Measurements from ENCODE around the gene ENOPH1.
"Not testable (repeated sequence)": the region's sequence is repeated elsewhere in the genome, so short reads cannot be mapped to it uniquely, and the experiment has no call there.

Gene ENOPH1

DNA sequence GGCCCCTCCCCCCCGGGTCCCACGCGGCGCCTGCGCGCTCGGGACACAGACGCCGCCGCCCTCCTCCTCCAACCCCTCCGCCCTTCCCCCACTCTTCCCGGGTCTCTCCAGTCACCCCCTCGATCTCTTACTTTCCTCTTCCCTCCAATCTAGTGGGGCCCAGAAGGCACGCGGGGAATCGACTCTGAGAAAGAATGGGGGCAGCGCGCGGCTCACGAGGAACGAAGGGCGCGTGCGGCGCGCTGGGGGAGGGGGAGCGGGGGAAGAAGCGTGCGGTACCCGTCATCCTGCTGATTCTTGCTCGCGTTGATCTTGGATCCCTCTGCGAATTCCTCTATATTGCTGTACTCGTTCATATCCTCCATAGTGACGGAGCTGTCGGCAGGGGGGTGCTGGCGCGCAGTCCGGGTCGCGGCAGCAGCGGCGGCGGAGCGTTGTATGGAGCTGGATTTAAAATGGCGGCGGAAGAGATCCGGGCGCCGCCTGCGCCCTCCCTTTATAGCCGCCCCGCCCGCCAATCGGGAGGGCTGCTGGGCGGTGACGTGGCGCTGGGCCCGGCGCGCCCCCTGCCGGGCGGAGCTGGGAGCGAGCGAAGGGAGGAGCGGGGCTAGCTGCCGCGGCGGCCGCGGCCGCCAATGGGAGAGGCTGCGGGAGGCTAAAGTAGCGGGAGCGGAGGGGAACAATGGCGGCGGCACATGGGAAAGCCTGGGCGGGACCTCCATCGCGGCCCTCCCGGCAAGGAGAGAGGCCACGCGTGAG, 1.2 kb upstream of the ENOPH1 start:
- DNase-seq = peak; percentile 81

DNA sequence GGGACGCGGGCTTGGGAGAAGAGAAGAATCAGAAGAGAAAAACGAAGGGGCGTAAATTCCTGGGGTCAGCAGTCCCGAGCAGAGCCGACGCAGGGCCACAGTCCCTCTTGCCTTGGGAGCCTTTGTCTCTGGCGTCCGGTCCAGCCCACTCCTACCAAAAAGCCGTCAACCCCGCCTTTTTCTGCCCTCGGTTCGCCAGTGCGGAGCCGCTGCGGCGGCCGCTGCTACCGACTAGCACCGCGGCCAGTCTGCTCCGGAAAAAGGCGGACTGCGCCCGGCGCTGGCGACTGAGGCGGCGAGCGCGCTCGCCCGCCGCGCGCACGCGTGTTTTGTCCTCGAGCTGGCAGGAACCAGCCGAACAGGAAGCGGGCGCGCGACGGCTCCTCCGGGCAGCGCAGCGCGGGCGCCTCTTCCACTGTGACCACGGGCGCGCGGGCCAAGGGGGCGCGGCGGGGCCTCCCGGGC, 630 bp upstream of the ENOPH1 start:
- peak; percentile 48 for DNase-seq

DNA sequence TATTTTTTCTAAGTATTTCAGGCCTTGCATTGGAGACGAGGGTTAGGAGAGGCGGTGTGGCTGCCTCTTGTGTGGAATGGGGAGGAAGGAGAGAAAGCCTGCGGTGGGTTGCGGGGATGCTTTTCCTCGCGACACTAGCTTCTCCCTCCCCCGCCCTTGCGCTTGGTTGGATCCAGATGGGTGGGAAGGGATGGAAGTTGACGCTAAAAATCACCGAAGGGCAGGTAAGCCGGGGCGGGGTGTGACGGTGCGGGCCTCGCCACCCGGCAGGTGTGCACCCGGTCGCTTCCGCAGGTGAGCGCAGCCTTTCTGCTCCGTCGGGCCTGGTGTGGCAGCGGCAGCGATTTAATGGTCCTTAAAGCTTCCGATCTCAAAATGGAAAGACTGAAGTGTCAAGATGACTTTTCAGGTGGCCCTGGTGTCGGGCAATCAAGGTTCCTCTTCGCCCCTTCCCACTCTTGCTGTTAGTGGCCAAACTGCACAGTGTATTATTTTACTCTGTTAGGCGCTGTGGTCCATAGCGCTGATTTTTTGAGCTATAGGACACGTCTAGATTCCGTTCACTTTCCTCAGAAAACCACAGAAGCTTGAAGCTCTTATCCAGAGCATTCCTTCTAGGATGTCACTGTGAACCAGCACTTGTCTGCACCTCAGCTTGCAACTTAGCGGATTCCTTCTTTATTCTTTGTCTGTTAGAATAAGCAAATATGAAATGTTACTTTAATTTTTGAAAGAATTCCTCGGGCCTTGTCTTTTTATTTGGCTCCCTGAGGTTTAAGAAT, 765 bp downstream of the ENOPH1 start:
- no peak for DNase-seq

DNA sequence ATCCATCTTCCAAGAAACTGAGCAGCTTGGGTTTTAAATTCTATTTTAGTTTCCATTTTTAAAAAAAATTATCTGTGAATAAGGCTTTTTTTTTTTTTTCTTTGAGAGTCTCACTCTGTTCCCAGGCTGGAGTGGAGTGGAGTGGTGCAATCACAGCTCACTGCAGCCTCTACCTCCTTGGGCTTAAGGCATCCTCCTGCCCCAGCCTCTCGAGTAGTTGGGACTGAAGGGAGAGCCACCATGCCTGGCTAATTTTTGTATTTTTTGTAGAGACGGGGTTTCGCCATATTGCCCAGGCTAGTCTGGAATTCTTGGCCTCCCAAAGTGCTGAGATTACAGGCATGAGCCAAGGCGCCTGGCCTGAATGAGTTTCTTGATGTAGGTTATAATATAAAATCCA, 1.4 kb downstream of the ENOPH1 start:
- no peak for DNase-seq

- no peak for DNase-seq
These were observed 2.2 kb downstream of the ENOPH1 start for GRCh38 chr4:82432596-82432995.

DNA sequence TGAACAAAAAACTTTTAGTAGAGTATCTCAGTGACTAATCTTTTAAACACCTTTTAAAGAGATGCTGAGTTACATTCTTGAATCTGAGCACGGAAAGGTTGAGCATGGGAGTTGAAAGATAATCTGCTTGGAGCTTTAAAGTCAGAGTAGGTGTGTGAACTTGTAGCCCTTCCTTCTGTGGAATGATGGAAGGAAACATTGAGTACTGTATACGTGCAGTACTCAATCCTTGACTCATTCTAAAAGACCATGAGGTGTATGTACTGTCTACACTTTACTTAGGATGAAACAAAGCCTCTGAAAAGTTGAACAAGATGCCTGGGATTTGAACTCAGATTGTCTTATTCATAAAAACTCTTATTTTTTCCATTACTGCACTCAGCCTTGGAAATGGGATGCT, 3.4 kb downstream of the ENOPH1 start:
- no peak for DNase-seq

GRCh38 chr4:82434949-82435348, 4.6 kb downstream of the ENOPH1 start:
- DNase-seq = no peak

DNA sequence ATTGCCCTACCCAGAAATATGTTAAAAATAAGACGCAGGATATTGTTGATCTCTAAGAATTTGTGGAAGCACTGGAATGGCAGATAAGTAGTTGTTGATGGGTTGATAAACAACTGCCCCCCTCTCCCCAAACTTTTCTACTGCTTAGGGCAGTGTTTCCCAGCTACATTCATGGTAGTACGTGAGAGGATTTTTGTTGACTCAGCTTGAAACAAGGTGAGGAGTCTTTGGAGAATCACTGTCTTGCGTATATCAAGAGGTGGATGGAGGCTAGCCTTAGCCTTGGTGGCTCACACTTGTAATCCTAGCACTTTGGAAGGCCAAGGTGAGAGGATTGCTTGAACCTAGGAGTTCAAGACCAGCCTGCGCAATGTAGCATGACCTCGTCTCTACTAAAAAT, 5.7 kb downstream of the ENOPH1 start:
- no peak for DNase-seq

GRCh38 chr4:82436780-82437179, 6.4 kb downstream of the ENOPH1 start:
- DNase-seq = no peak

- DNase-seq = no peak
These were observed 7.1 kb downstream of the ENOPH1 start for GRCh38 chr4:82437285-82438005.

DNA sequence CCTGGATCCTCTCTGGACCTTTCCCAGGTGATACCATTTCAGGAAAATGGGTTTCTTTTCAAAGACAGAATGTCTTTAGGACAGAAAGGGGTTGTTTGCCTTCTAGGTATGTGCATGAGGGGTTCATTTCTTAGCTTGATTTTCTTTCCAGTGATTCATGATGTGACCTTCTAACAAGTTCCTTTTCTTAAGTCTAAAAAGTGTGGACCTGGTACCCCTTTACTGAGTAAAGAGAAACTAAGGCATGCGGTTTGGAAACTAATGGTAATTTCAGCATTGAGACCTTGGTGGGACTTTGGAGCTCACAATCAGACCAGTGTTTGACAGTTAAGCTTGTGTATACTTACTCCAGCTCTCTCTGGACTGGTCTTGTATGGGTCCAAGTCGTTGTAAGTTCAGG, 8.7 kb downstream of the ENOPH1 start:
- no peak for DNase-seq

DNA sequence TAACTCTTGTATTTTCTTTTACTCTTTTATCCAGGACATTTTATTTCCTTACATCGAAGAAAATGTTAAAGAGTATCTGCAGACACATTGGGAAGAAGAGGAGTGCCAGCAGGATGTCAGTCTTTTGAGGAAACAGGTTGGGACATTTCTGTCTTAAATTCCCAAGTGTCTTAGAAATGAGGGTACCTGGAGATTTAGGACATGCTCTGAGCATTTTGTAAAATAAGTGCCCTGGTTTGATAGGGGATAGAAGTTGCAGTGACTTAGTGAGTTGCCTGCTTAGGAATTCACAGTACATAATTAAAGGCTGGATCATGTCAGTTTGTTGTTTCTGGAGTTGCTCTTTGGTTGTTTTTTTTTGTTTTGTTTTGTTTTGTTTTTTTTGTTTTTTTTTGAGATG, 17.5 kb downstream of the ENOPH1 start:
- no peak for DNase-seq

DNA sequence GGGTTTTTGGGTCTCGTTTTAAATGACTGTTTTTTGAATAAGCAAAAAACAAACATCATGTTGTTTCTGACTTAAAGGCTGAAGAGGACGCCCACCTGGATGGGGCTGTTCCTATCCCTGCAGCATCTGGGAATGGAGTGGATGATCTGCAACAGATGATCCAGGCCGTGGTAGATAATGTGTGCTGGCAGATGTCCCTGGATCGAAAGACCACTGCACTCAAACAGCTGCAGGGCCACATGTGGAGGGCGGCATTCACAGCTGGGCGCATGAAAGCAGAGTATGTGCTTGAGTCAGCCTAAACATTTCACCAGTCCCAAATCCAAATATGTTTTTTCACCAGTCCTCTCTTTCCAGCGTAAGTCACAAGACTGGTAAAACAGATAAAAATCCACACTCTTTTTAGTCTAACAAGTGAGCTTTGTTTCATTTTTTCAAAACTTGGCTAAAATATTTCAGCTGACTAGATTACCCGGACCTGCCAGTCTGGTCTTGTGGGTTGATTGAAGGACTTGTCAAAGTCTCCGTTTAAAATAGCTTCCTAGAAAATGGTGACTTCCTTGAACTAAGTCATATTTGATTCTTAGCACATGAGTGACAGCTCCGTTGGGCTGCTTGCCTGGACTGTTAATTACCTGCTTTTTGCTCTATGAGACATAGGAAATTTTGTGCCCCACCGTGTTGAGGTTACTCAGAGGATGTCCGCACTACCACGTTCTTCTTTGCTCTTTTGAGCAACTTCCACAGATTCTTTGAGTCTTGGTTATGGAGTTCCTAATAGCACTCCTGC, 20.8 kb downstream of the ENOPH1 start:
- DNase-seq = no peak

DNA sequence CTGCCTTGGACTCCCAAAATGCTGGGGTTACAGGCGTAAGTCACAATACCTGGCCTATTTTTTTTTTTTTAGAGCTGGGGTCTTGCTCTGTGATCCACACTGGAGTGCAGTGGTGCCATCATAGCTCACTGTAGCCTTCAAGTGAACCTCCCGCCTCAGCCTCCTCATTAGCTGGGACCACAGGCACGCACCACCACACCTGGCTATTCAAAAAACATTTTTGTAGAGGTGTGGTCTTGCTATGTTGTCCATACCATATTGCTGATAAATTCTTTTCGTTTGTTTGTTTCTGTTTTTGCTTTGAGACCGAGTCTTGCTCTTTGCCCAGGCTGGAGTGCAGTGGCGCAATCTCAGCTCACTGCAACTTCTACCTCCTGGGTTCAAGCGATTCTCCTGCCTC, 21.6 kb downstream of the ENOPH1 start:
- no peak for DNase-seq

DNA sequence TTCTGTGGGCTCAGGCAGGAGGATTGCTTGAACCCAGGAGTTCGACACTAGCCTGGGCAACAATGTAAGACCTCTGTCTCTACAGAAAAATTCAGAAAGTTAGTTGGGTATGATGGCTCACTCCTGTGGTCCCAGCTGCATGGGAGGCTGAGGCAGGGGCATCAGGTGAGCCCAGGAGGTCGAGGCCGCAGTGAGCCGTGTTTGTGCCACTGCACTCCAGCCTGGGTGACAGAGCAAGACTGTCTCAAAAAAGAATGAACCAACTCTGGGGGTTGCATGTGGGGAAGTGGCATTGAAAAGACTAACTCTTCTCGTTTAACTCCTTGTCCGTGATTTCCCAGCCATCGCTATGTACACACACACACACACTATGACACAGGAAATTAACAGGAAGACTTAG, 26.9 kb downstream of the ENOPH1 start:
- no peak for DNase-seq

DNA sequence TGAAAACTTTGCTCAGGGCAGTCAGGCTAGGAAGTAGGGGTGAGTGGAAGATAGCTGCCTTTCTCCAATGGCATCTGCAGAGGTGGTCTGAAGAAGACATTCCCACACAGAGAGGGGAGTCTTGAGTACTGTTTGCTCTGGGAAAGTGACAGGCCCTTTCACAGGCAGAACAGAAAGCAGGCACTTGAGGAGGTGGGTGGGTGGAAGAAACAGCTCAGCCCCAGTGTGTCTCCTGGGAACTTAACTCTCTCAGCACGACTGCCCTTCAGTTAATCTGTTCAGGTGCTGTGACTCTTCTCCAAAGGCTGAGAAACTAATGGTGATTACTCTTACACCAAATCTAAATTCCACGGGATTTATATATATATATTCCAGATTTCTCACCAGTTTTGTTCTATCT, 28.3 kb downstream of the ENOPH1 start:
- DNase-seq = no peak

DNA sequence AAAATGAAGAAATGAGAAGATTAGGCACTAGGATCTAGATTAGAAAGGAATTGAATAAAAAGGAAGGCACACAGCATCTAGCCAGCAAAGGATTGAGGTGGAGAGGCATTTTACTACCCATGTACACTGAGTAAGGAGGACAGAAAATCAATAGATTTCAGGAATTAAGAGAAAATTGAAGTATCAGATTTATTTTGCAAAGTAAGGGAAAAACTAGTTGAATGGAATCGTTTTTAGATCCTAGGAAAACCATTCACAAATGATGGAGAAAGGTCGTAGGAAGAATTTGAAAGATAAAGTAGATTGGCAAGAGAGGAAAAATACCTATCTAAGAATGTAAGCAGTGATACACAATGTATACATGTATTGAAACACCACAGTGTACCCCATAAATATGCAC, 31.3 kb downstream of the ENOPH1 start:
- no peak for DNase-seq

DNA sequence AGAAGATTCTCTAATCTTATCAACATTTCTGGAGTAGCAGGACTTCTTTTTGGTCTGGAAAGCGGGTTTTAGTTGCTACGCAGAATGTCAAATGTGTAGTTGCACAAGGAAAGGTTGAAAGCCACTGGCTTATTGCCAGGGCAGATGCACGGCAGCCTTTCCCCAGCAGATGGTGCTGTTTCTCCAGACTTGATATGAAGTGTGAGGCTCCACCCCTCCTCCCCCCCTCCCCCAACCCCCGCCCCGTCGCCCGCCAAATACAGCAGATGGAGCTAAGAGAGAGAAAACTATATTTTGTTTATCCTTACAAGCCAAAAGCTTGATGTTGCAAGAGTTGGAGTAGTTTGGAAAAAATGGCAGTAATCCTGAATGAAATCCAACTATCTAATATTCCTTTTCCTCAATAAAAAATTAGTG, 32.0 kb downstream of the ENOPH1 start:
- peak; percentile 49 for DNase-seq

DNA sequence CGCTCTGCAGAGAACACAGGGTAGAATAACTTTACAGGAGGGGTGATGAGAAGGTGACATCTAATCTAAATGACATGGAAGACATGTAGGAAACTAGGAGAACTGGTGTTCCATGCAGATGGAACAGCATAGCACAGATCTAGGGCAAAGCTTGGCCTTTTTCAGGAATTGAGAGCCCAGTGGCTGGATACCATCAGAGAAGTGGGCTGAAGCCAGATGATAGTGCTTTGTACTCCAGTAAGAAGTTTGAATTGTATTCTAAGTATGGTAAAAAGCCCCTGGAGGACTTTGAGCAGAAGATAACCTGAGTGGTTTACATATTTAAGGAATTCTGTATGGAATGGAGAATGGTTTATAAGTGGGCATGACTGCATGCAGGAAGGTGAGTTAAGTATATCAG, 32.8 kb downstream of the ENOPH1 start:
- DNase-seq = no peak

- DNase-seq = no peak
These were observed 37.1 kb downstream of the ENOPH1 start for GRCh38 chr4:82467471-82467870.

GRCh38 chr4:82469791-82470345, 39.5 kb downstream of the ENOPH1 start:
- no peak for DNase-seq

DNA sequence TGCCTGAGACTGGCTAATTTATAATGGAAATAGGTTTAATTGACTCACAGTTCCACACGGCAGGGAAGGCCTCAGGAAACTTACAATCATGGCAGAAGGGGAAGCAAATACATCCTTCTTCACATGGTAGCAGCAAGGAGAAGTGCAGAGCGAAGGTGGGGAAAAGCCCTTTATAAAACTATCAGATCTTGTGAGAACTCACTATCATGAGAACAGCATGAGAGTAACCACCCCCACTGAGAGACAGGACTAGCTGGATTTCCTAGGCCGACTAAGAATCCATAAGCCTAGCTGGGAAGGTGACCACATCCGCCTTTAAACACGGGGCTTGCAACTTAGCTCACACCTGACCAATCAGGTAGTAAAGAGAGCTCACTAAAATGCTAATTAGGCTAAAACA, 42.7 kb downstream of the ENOPH1 start:
- not testable (repeated sequence) for DNase-seq

Measured in T1000 (cell line).